NCI-H2171 treated with DMSO at 0.1 percent for 48 hours (cell line): ENCODE data around the gene ACACA.
A peak's percentile ranks its signal among the peaks of the same experiment; 100 is the strongest.

ENCODE experiments used
- DNase-seq: peaks from one replicate; lab custom pipeline; 2025; lab: John Stamatoyannopoulos, UW

The ACACA gene

GRCh38 chr17:37231887-37232286 is 174.7 kb downstream of the ACACA start:
- DNase-seq, result no peak

- DNase-seq, result no peak
These were observed 176.0 kb downstream of the ACACA start for GRCh38 chr17:37230633-37231032.

- DNase-seq, result no peak
These were observed 181.2 kb downstream of the ACACA start for GRCh38 chr17:37225465-37225864.

DNA sequence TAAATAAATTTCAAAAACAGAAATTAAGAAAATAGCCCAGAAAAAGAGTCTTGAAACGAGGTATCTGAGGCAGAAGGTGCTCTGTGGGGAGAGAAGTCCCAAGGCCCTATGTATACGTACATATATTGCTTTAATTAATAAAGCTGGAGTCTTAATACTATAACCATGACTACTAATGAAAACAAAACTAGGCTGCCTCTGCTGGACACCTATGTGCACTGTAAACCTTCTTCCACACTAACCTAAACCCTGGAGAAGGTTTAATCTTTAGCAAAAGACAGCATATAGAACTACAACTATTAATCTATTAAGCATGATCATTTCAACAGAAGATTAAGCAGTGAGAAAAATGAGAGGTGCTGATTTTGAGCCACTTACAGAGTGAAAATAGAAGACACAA is 184.8 kb downstream of the ACACA start:
- DNase-seq, result no peak

DNA sequence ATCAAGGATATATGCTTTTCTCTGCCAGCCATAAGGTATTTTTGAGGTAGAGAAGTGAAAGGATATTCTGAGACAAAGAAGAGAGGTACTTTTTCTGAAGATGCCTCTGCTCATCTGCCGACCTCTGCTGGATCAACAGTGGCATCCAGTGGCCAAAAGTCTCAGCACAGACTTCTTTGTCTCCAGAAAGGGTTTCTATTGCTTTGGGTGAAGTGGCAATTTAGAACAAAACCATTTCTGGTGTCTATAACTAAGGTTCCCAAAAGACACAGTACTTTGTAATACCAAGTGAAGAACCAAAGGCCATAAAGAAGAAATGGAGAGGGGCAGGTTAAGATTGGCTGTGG is 186.1 kb downstream of the ACACA start:
- peak; percentile 57 for DNase-seq

- no peak for DNase-seq
These were observed 186.6 kb downstream of the ACACA start for GRCh38 chr17:37219876-37220606.

GRCh38 chr17:37218849-37219248 is 187.8 kb downstream of the ACACA start:
- DNase-seq, result no peak

DNA sequence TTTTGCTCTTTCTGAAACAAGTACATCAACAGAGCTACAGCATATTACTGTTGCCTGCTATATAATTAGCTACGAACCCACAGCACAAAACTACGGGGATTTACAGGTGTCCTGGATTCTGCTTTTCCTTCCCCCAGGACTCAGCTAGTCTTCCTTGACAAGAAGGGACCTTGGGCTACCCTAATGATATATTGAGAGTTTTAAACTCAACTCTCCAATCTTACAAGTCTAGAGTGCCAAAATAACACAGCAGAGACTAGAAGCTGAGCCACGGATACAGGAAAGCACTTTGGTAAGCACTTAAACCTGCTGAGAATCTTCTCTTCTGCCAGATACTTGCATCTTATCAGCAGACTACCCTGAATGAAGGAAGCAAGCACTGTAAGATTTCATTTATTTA is 192.2 kb downstream of the ACACA start:
- no peak for DNase-seq

- no peak for DNase-seq
These were observed 192.7 kb downstream of the ACACA start for GRCh38 chr17:37213927-37214326.

GRCh38 chr17:37212179-37212578 is 194.5 kb downstream of the ACACA start:
- DNase-seq, result no peak

GRCh38 chr17:37211136-37211535 is 195.5 kb downstream of the ACACA start:
- DNase-seq, result no peak

DNA sequence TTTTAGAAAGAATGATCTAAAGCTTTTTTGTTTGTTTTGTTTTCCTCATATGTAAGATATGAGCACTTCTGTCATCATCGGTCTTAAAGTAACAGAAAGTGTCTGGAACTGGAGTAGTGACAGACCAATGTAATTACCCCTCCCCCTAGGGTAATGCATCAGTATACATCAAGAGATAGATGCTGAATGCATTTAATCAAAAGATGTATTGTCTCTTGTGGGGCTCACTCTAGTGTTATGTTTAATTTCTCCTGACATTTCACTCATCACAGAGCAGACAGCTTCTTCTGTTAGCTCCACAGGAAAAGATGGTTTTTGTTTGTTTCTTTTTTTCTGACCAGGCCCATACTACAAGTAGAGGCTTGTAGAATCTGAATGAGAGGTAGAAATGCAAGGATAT is 199.5 kb downstream of the ACACA start:
- no peak for DNase-seq

GRCh38 chr17:37206299-37206698 is 200.3 kb downstream of the ACACA start:
- DNase-seq, result no peak

GRCh38 chr17:37200497-37200896 is 206.1 kb downstream of the ACACA start:
- no peak for DNase-seq

DNA sequence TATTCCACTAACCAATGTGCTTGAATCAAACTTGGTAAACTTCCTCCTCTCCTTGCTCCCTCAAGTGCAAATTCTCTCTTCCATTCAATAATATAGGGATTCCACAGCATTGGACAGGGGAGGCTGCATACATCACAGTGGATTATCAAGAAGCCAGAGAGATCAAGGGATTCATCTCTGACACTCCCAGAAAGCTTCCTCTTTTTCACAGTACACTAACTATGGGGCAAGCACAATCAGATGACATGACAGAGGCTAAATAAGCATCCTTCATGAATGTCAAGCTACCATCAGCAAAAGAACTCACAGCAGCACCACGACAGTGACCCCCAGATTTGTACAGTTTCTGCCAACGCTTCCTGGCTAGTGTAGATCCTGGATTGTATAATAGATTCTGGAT is 209.3 kb downstream of the ACACA start:
- DNase-seq, result no peak

DNA sequence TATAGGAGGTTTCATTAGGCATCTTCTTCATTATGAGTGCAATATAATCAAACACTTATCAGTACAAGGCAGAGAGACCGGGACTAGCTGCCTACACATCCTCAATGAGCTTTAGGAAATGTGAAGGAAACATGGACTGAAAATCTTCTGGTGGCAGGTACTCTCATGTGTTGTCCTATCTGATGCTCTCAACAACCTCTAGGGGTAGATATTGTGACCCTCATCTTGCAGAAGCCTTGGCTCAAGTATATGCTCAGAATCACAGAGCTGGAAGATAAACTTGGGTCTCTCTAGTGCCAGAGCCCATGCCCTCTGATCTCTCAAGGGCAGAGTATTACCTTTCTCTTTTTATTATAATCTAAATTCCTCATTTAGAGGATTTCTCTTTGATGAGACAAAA is 212.4 kb downstream of the ACACA start:
- DNase-seq, result no peak

- DNase-seq, result no peak
These were observed 215.4 kb downstream of the ACACA start for GRCh38 chr17:37191219-37191618.

DNA sequence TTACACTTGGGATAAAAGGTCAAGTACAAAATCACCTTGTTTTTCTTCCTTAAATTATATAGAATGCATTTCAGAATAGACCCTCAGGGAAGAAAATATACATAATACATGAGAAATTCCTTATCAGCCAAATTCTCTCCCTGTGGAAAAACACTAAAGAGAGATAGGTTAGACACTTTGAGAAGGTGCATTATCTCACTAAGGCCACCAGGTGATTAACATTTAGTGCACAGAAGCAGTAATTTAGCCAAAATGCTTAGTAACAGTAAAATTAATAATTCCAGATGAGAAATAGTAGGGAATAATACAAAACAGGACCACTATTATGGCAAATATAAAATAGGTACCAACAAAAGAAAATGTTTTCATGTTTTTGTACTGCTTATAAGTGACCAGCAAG is 216.1 kb downstream of the ACACA start:
- no peak for DNase-seq

DNA sequence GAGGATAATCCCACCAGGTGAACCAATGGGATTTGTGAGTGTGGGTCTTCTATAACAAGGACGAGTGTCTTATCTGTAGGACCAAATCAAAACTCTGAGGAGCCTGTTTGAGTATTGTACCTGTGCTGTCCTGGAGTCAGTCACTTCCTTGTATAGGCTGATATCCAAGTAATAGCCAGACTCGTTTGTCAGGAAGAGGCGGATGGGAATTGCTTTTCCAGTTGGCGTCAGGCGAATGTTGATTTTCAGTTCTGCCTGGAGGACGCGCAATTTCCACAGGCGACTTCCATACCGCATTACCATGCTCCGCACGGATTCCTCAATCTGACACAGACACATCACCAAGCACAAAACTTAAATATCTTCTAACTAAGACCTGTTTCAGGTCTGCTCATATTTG is 218.5 kb downstream of the ACACA start:
- no peak for DNase-seq

DNA sequence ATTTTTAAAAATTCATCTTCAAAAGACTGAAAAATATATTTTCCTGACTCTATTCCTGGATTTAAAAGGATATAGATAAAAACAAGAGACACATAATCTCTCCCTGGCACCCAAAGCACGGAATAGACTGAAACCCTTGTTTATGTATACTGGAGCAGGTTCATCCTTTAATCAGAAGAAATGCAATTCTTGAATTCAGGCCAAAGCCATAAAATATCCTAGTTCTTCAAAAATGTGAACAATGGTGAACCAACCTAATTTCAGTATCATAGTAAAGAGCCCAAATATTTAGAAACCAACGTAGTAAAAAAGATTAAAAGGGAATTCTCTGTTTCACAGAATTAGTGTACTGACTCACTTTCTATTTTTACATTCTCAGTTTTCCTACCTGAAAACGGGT is 219.4 kb downstream of the ACACA start:
- DNase-seq, result no peak

DNA sequence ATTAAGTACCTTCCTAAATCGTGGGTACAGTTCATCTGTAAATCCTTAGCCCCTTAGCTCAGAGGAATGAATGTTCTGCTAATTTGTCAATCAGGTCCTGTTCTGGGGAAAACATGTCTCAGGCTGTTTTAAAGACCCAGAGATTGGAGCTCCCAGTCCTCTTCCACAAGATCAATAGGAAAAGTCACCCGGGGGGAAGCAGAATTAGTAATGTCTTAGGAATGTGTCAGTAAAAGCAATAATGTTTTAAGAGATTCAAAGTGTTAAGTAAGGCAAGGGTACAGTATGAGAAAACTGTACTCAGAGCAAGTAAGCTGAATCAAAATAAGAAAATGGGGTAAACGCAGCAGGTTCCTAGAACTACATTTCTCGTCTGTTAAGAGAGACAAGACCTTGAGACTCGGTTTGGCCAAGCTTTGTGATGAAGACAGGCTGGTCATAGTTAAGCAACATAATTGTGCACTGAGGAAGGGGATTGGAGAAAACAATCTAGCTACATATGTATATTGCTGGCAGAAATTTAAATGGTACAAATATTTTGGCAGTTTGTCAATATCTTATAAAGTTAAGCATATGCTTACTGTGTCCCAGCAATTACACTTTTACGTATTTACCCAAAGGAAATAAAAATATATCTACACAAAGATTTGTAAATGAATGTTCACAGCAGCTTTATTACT is 223.7 kb downstream of the ACACA start:
- no peak for DNase-seq

- DNase-seq, result no peak
These were observed 226.3 kb downstream of the ACACA start for GRCh38 chr17:37180376-37180775.

GRCh38 chr17:37179893-37180292 is 226.7 kb downstream of the ACACA start:
- DNase-seq, result no peak

DNA sequence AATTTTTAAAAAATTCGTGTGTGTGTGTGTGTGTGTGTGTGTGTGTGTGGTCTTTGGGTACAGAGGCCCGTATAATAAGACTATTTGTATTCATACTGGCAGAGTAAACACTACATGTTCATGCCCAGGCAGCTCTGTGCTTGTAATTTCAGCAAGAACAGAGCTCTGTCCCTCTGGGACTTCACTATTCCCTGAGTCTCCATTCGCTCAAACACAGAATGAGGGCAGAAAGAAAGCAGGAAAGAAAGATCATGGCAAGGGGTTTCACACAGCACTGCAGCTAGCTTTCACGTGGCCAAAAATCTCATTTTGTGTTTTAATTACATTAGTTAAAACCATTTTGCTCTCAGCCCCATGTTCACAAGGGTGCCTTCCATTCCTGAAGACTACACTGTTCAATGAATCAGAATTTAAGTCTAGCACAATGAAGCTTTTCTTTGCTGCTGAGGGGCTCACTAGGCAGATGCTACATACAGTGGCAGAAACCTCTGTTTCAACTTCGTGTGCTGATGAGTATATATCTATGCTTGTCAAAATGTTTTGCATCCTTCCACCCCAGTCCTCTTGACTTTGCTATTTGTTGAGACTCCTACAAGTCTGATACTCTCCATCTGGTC is 229.3 kb downstream of the ACACA start:
- DNase-seq, result peak; percentile 89
